ENCODE measurements around the gene CSF1.

GRCh38 chr1:109914587-109915240, 4.1 kb downstream of the CSF1 start:
- no peak for TF ChIP-seq ZNF274 (IDR thresholded peaks at IDR 0.05; ENCODE audit: low read depth, low read length)
- no peak for TF ChIP-seq SUZ12 (IDR thresholded peaks at IDR 0.05; ENCODE audit: extremely low read depth, insufficient read depth, insufficient read length)
